GM23338 (cell line): Measurements from ENCODE around the gene GATAD2B. TPM values are rescaled to one million over a fixed set of nuclear protein-coding genes. Genes with fewer than 3 reads are reported as not detected.

ENCODE experiments used
- ATAC-seq: fragments of 200-7000 bp; cut with Tn5 transposase; 3 replicates; pipeline ENCODE4 v1.9.1; 2020
- DNase-seq: peaks from one replicate; pipeline ENCODE4 v3.0.0-alpha.2; 2015; ENCODE audit warnings: low spot score
- H2AFZ ChIP-seq: fragments of 200-600 bp; sonication (generic); 2 replicates; pipeline ENCODE4 v1.8.0; 2016; ENCODE audit warnings: antibody characterized with exemption, mild to moderate bottlenecking, moderate library complexity
- H3F3A ChIP-seq: fragments of 200-600 bp; sonication (generic); replicated peaks from 2 replicates; pipeline ENCODE4 v1.8.0; 2017; ENCODE audit warnings: antibody characterized with exemption, mixed run types, low read depth
- H3K27ac ChIP-seq: fragments of 200-600 bp; sonication (generic); 2 replicates; pipeline ENCODE4 v1.6.1; 2016; ENCODE audit warnings: low read depth
- H3K27me3 ChIP-seq: fragments of 200-600 bp; sonication (generic); 2 replicates; pipeline ENCODE4 v1.8.0; 2016; ENCODE audit warnings: mild to moderate bottlenecking, mixed run types, moderate library complexity; ENCODE audit not compliant: insufficient read depth
- H3K36me3 ChIP-seq: fragments of 200-600 bp; sonication (generic); 2 replicates; pipeline ENCODE4 v1.8.0; 2016; ENCODE audit warnings: mild to moderate bottlenecking; ENCODE audit not compliant: insufficient read depth
- H3K4me1 ChIP-seq: fragments of 200-600 bp; sonication (generic); 2 replicates; pipeline ENCODE4 v1.8.0; 2016; ENCODE audit warnings: mild to moderate bottlenecking, moderate library complexity; ENCODE audit not compliant: insufficient read depth
- H3K4me2 ChIP-seq: fragments of 200-600 bp; sonication (generic); 2 replicates; pipeline ENCODE4 v1.7.1; 2017; ENCODE audit warnings: mixed run types
- H3K4me3 ChIP-seq: fragments of 200-600 bp; sonication (generic); 2 replicates; pipeline ENCODE4 v1.6.1; 2016; ENCODE audit warnings: mixed run types
- H3K79me2 ChIP-seq: fragments of 200-600 bp; sonication (generic); replicated peaks from 2 replicates; pipeline ENCODE4 v1.8.0; 2017; ENCODE audit warnings: mild to moderate bottlenecking; ENCODE audit not compliant: insufficient read depth
- H3K9me2 ChIP-seq: fragments of 200-600 bp; sonication (generic); 2 replicates; pipeline ENCODE4 v1.8.0; 2017; ENCODE audit not compliant: insufficient read depth
- H4K20me1 ChIP-seq: fragments of 200-600 bp; sonication (generic); replicated peaks from 2 replicates; pipeline ENCODE4 v1.8.0; 2017; ENCODE audit warnings: mild to moderate bottlenecking; ENCODE audit not compliant: insufficient read depth
- H3K27ac Mint-ChIP-seq: 2 replicates; pipeline ENCODE4 v1.8.0; 2020; ENCODE audit warnings: inconsistent platforms, mild to moderate bottlenecking, moderate library complexity, mixed read lengths
- H3K27me3 Mint-ChIP-seq: 3 replicates; pipeline ENCODE4 v1.8.0; 2022; ENCODE audit warnings: low read depth, mild to moderate bottlenecking, moderate library complexity, mixed read lengths, inconsistent platforms; ENCODE audit not compliant: insufficient read depth, poor library complexity
- H3K36me3 Mint-ChIP-seq: 3 replicates; pipeline ENCODE4 v1.8.0; 2021; ENCODE audit warnings: low read depth, mild to moderate bottlenecking, inconsistent platforms, moderate library complexity, mixed read lengths
- H3K4me1 Mint-ChIP-seq: 3 replicates; pipeline ENCODE4 v1.8.0; 2020; ENCODE audit warnings: mild to moderate bottlenecking, inconsistent platforms, mixed read lengths
- H3K4me3 Mint-ChIP-seq: 3 replicates; pipeline ENCODE4 v1.8.0; 2021; ENCODE audit warnings: moderate library complexity, mild to moderate bottlenecking, inconsistent platforms, mixed read lengths
- H3K9me3 Mint-ChIP-seq: 3 replicates; pipeline ENCODE4 v1.8.0; 2020; ENCODE audit warnings: moderate library complexity, mild to moderate bottlenecking, inconsistent platforms, mixed read lengths
- EZH2 ChIP-seq: fragments of 200-600 bp; sonication (generic); IDR thresholded peaks from one replicate; pipeline ENCODE4 v1.8.0; 2017; ENCODE audit warnings: antibody characterized with exemption, mild to moderate bottlenecking, low read depth; ENCODE audit not compliant: unreplicated experiment
- EZH2phosphoT487 ChIP-seq: fragments of 200-600 bp; sonication (generic); IDR thresholded peaks from one replicate; pipeline ENCODE4 v1.8.1; 2018; ENCODE audit warnings: antibody characterized with exemption; ENCODE audit not compliant: unreplicated experiment
- NANOG ChIP-seq: IDR thresholded peaks from 2 replicates; pipeline ENCODE4 v1.6.1; 2016; ENCODE audit warnings: antibody characterized with exemption, borderline replicate concordance
- POLR2AphosphoS5 ChIP-seq: IDR thresholded peaks from 2 replicates; pipeline ENCODE4 v1.6.1; 2016; ENCODE audit warnings: antibody characterized with exemption, low read depth
- ZNF114 ChIP-seq: fragments of 250-450 bp; sonication (Bioruptor Pico); IDR thresholded peaks from 2 replicates; pipeline ENCODE4 v1.5.0; 2020; ENCODE audit warnings: mild to moderate bottlenecking, moderate library complexity
- ZNF331 ChIP-seq: fragments of 250-450 bp; sonication (Bioruptor Pico); IDR thresholded peaks from 2 replicates; pipeline ENCODE4 v1.5.0; 2020; ENCODE audit warnings: low read depth, mild to moderate bottlenecking, moderate library complexity
- polyA plus RNA-seq: library from polyadenylated mRNA; unstranded; fragments of >200 nt; fragmentation: Nextera tagmentation; extraction: Ambion mirVana; gene quantifications from 2 replicates; pipeline ENCODE4 v1.2.1, GENCODE V29; 2016
- total RNA-seq: library from RNA; depleted of rRNA; stranded (reverse); fragments of >200 nt; shearing (Covaris generic); gene quantifications from 2 replicates; pipeline ENCODE4 v1.2.3, GENCODE V29; 2014
- TF ChIP-seq, protein P1 (sequence below): IDR thresholded peaks from 2 replicates; pipeline ENCODE4 v1.6.1; 2016; ENCODE audit warnings: antibody characterized with exemption
- TF ChIP-seq, protein P2 (sequence below), 2 experiments: fragments of 200-600 bp in 1 of 2; sonication (generic) in 1 of 2; conservative IDR thresholded peaks; 2 replicates each; pipeline versions ENCODE4 v1.5.1 to v1.6.1; 2016 to 2017; ENCODE audit warnings: antibody characterized with exemption in 2 of 2, low read depth in 2 of 2, mild to moderate bottlenecking in 2 of 2, moderate library complexity in 1 of 2
- TF ChIP-seq, protein P3 (sequence below): fragments of 250-450 bp; sonication (Bioruptor Pico); IDR thresholded peaks from 2 replicates; pipeline ENCODE4 v1.5.0; 2020; ENCODE audit warnings: mild to moderate bottlenecking, moderate library complexity
- TF ChIP-seq, protein P4 (sequence below): IDR thresholded peaks from one replicate; pipeline ENCODE4 v1.6.1; 2018; ENCODE audit warnings: antibody characterized with exemption; ENCODE audit not compliant: unreplicated experiment

Gene GATAD2B
- total and polyA plus RNA-seq, 2 experiments from 2014 or later: 5.2 to 17.8 TPM

DNA sequence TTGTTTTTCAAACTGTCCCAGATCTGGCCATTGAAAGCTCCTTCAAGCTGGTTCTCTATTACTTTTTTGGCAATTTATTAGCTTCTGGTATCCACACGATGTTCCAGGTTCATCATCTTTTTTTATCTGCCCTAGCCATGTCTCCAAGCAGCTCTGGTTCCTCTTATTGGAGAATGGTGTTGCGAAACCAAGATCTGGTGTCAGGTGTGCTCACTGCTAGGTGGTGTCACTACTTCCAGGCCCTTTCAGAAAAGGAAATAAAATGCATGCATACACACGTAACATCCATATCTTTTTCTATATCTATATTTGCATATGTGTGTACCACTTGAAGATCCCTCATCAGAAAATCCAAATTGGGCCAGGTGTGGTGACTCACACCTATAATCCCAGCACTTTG lies 53.3 kb downstream of the GATAD2B start:
- Histone ChIP-seq H3K79me2 (peaks cover 100% of the 10 kb centered on the region), H3K4me3 (no peak overlapping the region), H3K27ac (no peak overlapping the region), H3K4me1 (peaks cover 24% of the 10 kb centered on the region), H3K27me3 (no peaks in the 10 kb centered on the region), H2AFZ (no peak overlapping the region), H3K9me2 (no peaks in the 10 kb centered on the region), H4K20me1 (peaks cover 45% of the 10 kb centered on the region), H3F3A (peaks cover 4% of the 10 kb centered on the region; the same call in 1 of the 2 replicates), H3K4me2 (no peak overlapping the region), H3K36me3 (no peaks in the 10 kb centered on the region)
- ATAC-seq: no peak
- Mint-ChIP-seq H3K9me3 (peaks cover 5% of the 10 kb centered on the region; the same call in 2 of the 3 replicates), H3K4me1 (peaks cover 16% of the 10 kb centered on the region), H3K27me3 (peaks cover 2% of the 10 kb centered on the region), H3K36me3 (peaks cover 18% of the 10 kb centered on the region; the same call in 2 of the 3 replicates), H3K4me3 (no peak overlapping the region), H3K27ac (no peak overlapping the region)
- no peak for DNase-seq
- no peak for TF ChIP-seq POLR2AphosphoS5
- TF ChIP-seq, protein P1, sequence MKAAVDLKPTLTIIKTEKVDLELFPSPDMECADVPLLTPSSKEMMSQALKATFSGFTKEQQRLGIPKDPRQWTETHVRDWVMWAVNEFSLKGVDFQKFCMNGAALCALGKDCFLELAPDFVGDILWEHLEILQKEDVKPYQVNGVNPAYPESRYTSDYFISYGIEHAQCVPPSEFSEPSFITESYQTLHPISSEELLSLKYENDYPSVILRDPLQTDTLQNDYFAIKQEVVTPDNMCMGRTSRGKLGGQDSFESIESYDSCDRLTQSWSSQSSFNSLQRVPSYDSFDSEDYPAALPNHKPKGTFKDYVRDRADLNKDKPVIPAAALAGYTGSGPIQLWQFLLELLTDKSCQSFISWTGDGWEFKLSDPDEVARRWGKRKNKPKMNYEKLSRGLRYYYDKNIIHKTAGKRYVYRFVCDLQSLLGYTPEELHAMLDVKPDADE: no peak
- TF ChIP-seq, protein P2, sequence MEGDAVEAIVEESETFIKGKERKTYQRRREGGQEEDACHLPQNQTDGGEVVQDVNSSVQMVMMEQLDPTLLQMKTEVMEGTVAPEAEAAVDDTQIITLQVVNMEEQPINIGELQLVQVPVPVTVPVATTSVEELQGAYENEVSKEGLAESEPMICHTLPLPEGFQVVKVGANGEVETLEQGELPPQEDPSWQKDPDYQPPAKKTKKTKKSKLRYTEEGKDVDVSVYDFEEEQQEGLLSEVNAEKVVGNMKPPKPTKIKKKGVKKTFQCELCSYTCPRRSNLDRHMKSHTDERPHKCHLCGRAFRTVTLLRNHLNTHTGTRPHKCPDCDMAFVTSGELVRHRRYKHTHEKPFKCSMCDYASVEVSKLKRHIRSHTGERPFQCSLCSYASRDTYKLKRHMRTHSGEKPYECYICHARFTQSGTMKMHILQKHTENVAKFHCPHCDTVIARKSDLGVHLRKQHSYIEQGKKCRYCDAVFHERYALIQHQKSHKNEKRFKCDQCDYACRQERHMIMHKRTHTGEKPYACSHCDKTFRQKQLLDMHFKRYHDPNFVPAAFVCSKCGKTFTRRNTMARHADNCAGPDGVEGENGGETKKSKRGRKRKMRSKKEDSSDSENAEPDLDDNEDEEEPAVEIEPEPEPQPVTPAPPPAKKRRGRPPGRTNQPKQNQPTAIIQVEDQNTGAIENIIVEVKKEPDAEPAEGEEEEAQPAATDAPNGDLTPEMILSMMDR (conservative IDR thresholded peaks at IDR 0.05; ENCODE audit: low read depth in 2 of 2): no peak
- TF ChIP-seq, protein P3, sequence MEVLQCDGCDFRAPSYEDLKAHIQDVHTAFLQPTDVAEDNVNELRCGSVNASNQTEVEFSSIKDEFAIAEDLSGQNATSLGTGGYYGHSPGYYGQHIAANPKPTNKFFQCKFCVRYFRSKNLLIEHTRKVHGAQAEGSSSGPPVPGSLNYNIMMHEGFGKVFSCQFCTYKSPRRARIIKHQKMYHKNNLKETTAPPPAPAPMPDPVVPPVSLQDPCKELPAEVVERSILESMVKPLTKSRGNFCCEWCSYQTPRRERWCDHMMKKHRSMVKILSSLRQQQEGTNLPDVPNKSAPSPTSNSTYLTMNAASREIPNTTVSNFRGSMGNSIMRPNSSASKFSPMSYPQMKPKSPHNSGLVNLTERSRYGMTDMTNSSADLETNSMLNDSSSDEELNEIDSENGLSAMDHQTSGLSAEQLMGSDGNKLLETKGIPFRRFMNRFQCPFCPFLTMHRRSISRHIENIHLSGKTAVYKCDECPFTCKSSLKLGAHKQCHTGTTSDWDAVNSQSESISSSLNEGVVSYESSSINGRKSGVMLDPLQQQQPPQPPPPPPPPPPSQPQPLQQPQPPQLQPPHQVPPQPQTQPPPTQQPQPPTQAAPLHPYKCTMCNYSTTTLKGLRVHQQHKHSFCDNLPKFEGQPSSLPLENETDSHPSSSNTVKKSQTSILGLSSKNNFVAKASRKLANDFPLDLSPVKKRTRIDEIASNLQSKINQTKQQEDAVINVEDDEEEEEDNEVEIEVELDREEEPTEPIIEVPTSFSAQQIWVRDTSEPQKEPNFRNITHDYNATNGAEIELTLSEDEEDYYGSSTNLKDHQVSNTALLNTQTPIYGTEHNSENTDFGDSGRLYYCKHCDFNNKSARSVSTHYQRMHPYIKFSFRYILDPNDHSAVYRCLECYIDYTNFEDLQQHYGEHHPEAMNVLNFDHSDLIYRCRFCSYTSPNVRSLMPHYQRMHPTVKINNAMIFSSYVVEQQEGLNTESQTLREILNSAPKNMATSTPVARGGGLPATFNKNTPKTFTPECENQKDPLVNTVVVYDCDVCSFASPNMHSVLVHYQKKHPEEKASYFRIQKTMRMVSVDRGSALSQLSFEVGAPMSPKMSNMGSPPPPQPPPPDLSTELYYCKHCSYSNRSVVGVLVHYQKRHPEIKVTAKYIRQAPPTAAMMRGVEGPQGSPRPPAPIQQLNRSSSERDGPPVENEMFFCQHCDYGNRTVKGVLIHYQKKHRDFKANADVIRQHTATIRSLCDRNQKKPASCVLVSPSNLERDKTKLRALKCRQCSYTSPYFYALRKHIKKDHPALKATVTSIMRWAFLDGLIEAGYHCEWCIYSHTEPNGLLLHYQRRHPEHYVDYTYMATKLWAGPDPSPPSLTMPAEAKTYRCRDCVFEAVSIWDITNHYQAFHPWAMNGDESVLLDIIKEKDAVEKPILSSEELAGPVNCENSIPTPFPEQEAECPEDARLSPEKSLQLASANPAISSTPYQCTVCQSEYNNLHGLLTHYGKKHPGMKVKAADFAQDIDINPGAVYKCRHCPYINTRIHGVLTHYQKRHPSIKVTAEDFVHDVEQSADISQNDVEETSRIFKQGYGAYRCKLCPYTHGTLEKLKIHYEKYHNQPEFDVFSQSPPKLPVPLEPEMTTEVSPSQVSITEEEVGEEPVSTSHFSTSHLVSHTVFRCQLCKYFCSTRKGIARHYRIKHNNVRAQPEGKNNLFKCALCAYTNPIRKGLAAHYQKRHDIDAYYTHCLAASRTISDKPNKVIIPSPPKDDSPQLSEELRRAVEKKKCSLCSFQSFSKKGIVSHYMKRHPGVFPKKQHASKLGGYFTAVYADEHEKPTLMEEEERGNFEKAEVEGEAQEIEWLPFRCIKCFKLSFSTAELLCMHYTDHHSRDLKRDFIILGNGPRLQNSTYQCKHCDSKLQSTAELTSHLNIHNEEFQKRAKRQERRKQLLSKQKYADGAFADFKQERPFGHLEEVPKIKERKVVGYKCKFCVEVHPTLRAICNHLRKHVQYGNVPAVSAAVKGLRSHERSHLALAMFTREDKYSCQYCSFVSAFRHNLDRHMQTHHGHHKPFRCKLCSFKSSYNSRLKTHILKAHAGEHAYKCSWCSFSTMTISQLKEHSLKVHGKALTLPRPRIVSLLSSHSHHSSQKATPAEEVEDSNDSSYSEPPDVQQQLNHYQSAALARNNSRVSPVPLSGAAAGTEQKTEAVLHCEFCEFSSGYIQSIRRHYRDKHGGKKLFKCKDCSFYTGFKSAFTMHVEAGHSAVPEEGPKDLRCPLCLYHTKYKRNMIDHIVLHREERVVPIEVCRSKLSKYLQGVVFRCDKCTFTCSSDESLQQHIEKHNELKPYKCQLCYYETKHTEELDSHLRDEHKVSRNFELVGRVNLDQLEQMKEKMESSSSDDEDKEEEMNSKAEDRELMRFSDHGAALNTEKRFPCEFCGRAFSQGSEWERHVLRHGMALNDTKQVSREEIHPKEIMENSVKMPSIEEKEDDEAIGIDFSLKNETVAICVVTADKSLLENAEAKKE (CRISPR knock-in tag): no peak
- no peak for TF ChIP-seq ZNF114 (CRISPR knock-in tag)
- TF ChIP-seq ZNF331: no peak
- TF ChIP-seq EZH2: no peak
- TF ChIP-seq EZH2phosphoT487: no peak
- TF ChIP-seq, protein P4, sequence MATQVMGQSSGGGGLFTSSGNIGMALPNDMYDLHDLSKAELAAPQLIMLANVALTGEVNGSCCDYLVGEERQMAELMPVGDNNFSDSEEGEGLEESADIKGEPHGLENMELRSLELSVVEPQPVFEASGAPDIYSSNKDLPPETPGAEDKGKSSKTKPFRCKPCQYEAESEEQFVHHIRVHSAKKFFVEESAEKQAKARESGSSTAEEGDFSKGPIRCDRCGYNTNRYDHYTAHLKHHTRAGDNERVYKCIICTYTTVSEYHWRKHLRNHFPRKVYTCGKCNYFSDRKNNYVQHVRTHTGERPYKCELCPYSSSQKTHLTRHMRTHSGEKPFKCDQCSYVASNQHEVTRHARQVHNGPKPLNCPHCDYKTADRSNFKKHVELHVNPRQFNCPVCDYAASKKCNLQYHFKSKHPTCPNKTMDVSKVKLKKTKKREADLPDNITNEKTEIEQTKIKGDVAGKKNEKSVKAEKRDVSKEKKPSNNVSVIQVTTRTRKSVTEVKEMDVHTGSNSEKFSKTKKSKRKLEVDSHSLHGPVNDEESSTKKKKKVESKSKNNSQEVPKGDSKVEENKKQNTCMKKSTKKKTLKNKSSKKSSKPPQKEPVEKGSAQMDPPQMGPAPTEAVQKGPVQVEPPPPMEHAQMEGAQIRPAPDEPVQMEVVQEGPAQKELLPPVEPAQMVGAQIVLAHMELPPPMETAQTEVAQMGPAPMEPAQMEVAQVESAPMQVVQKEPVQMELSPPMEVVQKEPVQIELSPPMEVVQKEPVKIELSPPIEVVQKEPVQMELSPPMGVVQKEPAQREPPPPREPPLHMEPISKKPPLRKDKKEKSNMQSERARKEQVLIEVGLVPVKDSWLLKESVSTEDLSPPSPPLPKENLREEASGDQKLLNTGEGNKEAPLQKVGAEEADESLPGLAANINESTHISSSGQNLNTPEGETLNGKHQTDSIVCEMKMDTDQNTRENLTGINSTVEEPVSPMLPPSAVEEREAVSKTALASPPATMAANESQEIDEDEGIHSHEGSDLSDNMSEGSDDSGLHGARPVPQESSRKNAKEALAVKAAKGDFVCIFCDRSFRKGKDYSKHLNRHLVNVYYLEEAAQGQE: no peak
- TF ChIP-seq NANOG: no peak
